SK-N-SH (cell line): ENCODE data around the gene TSSC4.

ENCODE experiments used
- ELF1 ChIP-seq: IDR thresholded peaks from 2 replicates; pipeline ENCODE4 v1.4.0; 2012
- FOXJ3 ChIP-seq: sonication (generic); formaldehyde crosslinking; IDR thresholded peaks from 2 replicates; pipeline ENCODE4 v1.5.1; 2020; ENCODE audit warnings: mild to moderate bottlenecking, missing genetic modification reagents
- FOXM1 ChIP-seq: IDR thresholded peaks from 2 replicates; pipeline ENCODE4 v1.4.0; 2012; ENCODE audit warnings: low read depth, mild to moderate bottlenecking
- JUND ChIP-seq: IDR thresholded peaks from 2 replicates; pipeline ENCODE4 v1.4.0; 2012
- MXI1 ChIP-seq: IDR thresholded peaks from 2 replicates; pipeline ENCODE4 v1.6.1; 2012; ENCODE audit warnings: mild to moderate bottlenecking, low read depth, low read length, improper control_type of control experiment
- POLR2AphosphoS5 ChIP-seq: IDR thresholded peaks from 2 replicates; pipeline ENCODE4 v1.6.1; 2012; ENCODE audit warnings: low read depth, low read length
- RAD21 ChIP-seq: IDR thresholded peaks from 2 replicates; pipeline ENCODE4 v1.6.1; 2012; ENCODE audit warnings: mild to moderate bottlenecking, low read length
- SMC3 ChIP-seq: IDR thresholded peaks from 2 replicates; pipeline ENCODE4 v1.6.1; 2012; ENCODE audit warnings: low read depth, low read length, improper control_type of control experiment
- TCF12 ChIP-seq: IDR thresholded peaks from 2 replicates; pipeline ENCODE4 v1.4.0; 2012
- TF ChIP-seq, protein P1 (sequence below): fragments of 200-600 bp; sonication (generic); IDR thresholded peaks from 2 replicates; pipeline ENCODE4 v1.6.1; 2017; ENCODE audit warnings: antibody characterized with exemption, mild to moderate bottlenecking, moderate library complexity
- TF ChIP-seq, protein P2 (sequence below): fragments of 150-350 bp; IDR thresholded peaks from 2 replicates; pipeline ENCODE4 v1.6.1; 2017; ENCODE audit warnings: antibody characterized with exemption, low read length, low read depth, borderline replicate concordance
- TF ChIP-seq, protein P3 (sequence below): fragments of 150-350 bp; IDR thresholded peaks from 2 replicates; pipeline ENCODE4 v1.6.1; 2016; ENCODE audit warnings: mild to moderate bottlenecking, low read depth, low read length

DNA sequence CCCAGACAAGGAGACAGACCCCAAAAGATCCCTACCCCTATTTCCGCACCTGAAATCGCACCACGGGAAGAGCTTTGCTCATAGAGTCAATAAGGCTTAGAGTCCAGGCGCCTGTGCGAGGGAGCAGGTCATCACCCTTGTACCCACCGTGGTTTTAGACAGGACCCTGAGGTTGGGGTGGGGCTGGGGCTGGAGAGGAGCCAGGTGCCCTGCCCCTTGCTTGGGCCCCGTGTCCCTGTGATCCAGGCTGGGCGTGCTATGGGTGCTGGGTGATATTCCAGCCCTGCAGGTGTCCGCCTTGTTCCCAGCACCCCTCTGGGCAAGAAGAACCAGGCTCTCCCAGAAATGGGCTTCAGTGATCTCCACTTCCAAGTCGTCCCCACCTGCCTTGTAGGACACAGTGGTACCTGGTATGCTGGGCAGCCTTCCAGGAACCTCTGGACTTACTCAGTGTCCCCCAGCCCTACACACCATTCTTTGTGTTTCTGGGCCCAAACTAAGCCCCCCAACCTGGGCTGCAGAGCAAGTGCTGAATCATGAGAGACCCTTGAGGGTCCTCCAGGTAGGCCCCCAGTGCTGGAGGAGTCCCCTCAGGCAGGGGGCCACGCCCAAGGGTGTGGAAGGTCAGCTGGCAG, 18.9 kb upstream of the TSSC4 start:
- TF ChIP-seq SMC3 (no peak), FOXJ3 (CRISPR knock-in tag) (no peak), MXI1 (no peak), POLR2AphosphoS5 (no peak), RAD21 (no peak), TCF12 (no peak), FOXM1 (no peak), JUND (no peak), ELF1 (no peak)
- TF ChIP-seq, protein P1, sequence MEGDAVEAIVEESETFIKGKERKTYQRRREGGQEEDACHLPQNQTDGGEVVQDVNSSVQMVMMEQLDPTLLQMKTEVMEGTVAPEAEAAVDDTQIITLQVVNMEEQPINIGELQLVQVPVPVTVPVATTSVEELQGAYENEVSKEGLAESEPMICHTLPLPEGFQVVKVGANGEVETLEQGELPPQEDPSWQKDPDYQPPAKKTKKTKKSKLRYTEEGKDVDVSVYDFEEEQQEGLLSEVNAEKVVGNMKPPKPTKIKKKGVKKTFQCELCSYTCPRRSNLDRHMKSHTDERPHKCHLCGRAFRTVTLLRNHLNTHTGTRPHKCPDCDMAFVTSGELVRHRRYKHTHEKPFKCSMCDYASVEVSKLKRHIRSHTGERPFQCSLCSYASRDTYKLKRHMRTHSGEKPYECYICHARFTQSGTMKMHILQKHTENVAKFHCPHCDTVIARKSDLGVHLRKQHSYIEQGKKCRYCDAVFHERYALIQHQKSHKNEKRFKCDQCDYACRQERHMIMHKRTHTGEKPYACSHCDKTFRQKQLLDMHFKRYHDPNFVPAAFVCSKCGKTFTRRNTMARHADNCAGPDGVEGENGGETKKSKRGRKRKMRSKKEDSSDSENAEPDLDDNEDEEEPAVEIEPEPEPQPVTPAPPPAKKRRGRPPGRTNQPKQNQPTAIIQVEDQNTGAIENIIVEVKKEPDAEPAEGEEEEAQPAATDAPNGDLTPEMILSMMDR, result no peak
- TF ChIP-seq, protein P2, sequence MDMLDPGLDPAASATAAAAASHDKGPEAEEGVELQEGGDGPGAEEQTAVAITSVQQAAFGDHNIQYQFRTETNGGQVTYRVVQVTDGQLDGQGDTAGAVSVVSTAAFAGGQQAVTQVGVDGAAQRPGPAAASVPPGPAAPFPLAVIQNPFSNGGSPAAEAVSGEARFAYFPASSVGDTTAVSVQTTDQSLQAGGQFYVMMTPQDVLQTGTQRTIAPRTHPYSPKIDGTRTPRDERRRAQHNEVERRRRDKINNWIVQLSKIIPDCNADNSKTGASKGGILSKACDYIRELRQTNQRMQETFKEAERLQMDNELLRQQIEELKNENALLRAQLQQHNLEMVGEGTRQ, result no peak
- TF ChIP-seq, protein P3, sequence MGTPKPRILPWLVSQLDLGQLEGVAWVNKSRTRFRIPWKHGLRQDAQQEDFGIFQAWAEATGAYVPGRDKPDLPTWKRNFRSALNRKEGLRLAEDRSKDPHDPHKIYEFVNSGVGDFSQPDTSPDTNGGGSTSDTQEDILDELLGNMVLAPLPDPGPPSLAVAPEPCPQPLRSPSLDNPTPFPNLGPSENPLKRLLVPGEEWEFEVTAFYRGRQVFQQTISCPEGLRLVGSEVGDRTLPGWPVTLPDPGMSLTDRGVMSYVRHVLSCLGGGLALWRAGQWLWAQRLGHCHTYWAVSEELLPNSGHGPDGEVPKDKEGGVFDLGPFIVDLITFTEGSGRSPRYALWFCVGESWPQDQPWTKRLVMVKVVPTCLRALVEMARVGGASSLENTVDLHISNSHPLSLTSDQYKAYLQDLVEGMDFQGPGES, result no peak
